NCI-H2081 (cell line): ENCODE data around the gene KDM8.
A peak's percentile ranks its signal among the peaks of the same experiment; 100 is the strongest.

Experiments used
- DNase-seq, 2 experiments: peaks; one replicate each; lab custom pipeline; 2025; lab: John Stamatoyannopoulos, UW

The KDM8 gene

DNA sequence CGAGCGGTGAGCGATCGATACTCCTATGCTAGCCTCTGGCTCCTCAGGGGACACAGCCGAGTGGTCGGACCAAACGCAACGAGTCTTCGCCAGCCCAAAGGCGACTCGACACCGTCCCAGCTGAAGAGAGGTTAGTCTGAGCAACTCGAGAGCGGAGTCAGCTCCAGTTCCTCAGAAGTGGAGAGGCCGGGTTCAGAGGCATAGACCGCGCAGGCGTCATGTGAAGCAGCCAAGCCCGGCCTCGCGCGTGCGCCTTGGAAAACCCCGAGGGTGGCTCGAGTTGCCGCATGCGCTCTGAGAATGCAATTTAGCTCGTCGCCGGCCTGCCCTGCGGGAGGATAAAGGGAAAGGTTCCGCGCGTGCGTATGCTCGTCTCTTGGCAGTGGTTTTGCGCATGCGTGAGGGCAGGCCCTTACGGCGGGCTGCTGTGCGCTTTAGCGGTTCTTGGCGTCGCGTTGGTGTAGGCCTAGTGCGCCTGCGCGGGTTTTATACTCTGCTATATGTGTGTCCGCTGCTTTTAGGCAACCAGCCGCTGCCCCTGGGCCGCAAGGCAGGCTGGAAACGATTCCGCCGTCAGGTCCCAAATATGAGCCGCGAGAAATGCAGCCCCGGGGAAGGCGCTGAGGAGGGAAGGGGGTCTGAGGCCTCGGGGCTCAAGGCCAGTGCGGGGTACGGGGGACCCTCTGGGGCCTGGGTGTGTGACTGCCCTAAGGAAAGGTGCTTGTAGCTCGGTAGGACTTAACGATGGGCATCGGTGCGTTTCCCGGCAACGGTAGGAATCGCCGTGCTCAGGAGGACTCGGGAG, at the start of gene KDM8:
KDM8 (plus strand) TSS at position 20 of the 805 bp plus-strand sequence. CDS start 6,598 bp downstream, outside the sequence.
- DNase-seq: peak; percentile 99

DNA sequence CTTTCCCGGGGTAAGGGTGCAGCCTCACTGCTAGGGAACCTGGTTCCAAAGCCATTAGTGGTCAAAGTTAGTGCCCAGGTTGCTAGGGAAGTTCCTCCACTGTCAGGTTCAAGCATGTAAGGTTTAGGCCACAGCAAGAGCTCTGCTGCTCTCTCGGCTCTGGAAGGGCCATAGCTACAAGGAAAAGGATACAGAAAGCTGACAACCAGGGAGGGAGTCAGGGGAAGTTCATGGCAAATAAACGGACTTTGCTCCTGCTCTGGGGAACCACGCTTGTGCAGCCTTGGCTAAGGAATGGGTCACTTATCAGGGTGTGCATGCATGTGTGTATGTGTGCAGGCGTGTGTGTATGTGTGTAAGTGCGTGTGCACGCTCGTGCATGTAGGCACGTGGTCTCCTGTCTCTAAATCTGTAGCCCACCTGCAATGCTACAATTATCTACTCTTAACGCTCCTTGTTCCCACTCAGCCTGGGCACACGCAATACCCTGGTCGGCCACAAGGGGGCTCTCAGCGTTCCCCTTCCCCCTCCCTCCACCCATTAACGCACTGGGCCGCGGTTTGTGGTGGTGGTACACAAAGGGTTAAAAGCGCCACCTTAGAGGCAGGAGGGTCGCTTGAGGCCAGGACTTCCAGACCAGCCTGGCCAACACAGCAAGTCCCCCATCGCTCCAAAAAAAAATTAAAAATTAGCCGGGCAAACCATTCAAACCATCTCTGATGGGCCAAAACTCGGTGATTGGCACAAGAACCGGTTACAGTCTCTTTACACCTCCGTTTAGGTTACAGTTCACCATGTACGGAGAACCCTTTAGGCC, 48.4 kb upstream of the KDM8 start:
- peak in 1 of 2 experiments; percentile 5 for DNase-seq

DNA sequence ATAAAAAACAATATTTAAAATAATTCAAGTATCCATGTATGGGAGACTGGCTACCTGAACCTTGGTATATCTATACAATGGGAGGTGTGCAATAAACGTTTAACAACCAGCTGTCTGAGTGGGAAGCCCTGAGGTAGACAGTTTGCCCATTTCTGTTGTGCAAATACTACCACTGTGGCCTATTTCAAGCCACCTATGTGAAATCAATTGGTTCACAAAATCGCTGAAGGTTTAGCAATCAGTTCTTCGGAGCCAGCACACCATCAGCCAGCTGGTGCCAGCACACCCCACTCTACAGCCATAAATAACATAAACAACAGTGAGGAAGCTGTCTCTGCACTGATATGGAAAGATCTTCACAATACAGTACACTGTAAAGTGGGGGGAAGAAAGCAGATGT, 46.7 kb upstream of the KDM8 start:
- DNase-seq: no peak

DNA sequence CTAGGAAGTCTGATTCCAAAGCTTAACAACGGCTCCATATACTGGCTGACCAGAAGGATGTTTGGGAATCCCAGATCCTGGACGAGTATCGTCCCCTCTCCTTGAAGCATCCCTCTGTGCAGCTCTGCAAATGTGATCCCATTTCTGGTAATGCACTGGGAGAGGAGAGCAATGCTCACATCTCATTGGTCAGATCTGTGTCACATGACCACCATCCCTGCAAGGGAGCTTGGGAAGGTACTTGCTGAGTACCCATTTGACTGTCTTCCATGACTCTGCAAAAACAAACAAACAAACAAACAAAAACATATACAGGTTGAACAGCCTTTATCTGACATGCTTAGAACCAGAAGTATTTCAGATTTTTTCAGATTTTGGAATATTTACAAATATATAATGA, 41.9 kb upstream of the KDM8 start:
- DNase-seq: no peak

DNA sequence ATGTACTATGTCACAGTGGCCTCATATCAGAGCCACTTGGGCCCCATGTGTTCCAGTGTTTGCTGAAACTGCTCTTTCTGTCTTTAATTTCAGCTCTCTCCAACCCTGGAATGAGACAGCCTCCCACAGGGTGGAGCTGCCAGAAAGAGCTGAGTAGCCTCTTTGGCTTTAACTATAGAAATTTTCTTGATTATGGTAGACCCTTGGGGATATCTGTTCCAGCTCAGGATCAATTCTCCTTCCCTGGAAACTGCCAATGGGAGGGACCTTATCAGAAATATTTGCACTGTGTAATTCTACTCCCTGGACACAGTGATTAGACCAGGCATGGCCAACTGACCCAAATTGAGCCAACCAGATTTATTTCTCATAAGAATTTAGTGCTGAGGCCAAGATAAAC, 39.0 kb upstream of the KDM8 start:
- DNase-seq: no peak

DNA sequence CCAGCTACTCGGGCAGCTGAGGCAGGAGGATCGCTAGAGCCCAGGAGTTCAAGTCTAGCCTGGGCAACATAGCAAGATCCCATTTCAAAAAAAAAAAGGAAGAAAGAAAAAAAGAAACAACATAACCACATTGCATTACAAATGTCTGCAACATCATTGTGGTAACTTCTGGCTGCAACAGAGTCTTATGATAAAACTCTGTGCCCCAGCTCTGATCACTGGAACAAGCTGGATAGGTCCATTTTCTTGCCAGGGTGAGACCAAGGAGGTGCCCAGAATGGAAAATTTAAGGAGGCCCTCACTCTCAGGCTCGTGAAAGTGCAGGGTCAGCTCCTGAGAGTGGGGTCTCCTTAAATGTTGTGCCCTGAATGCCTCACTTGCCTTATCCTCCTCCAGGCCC, 37.8 kb upstream of the KDM8 start:
- no peak for DNase-seq

DNA sequence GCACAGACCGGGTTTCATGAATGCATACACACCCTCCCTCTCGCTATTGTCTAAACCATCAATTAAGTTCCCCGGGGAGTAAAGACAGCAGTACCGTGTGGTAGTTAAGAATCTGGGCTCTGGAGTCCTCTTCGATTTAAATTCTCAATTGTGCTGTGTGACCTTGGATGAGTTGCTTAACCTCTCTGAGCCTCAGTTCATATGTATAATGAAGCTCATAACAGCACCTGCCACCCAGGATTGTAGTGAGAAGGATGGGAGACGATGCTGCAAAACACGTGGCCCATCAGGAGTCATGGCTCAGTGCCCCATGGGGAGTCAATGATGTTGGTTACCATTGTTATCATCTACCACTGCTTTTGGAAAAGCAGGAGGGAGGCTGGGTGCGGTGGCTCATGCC, 34.5 kb upstream of the KDM8 start:
- DNase-seq: no peak

DNA sequence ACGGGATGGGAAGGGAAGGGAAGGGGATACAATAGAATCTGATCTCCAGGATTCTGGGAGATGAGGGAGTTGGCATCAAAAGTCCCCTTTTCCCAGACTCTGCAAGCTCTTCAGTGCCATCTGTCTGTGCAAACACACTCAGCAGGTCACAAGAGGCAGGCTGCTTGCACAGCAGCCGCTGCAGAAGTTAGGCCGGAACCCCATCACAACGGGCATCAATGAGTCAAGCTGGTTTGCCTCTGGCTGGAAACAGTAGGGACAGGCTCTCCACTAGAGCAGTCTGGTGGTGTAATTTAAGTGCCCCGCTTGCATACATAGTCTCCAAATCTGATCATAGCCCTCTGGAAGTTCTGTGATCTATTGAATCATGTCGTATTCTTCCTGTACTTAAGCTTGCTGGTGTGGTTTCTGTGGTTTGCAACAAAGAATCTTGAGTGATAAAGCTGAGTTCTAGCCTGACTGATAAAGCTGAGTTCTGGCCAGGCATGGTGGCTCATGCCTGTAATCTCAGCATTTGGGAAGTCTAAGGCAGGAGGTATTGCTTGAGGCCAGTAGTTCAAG, 33.7 kb upstream of the KDM8 start:
- DNase-seq: no peak

DNA sequence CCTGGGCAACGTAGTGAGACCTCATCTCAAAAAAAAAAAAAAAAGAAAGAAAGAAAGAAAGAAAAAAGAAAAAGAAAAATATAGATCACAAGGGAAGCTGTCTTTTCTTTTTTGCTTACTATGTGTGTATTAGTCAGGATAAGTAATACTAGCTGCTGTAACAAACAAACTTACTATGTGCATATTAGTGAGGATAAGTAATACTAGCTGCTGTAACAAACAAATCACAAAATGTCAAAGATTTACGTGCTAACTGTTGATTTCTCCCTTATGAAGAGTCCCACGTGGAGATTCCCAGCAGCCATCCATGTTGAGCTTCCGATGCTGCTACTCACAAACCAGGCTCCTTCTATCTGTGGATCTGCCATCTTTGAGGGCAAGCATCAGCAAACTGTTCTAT, 31.7 kb upstream of the KDM8 start:
- no peak for DNase-seq

DNA sequence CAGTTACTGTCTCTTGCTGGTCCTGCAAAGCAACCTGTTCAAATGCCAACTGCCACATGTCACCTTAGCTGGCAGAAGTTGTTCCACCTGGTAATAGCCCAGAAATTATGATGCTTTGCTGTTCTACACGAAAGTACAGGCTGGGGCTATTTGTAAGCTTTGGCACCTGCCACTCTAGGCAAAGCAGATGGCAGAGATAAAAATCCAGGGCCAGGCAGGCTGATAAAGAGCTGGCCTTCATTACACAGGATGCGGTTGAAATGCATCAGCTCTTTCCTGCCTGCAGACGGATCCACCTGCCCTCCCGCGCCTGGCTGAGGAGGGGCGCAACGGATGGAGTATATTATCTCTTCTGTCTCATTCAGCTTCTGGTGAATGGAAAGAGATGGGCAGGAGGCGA, 29.3 kb upstream of the KDM8 start:
- DNase-seq: no peak

DNA sequence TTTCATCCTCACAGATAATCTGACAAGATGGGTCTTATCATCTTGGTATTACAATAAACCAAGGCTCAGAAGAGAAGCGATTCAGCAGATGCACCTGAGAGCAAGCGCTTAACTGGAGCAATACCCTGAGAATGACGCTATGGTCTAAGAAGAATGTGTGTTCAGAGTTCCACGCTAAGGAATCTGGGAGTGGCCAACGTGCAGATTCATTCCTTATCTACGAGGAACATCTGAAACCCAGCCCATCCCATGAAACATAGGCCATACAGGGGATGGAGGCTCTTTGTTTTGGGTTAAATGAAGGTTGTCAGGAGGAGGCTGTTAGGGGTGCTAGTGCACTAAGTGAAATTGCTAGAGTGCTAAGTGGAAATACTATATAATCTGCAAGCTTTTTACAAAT, 28.5 kb upstream of the KDM8 start:
- DNase-seq: no peak

DNA sequence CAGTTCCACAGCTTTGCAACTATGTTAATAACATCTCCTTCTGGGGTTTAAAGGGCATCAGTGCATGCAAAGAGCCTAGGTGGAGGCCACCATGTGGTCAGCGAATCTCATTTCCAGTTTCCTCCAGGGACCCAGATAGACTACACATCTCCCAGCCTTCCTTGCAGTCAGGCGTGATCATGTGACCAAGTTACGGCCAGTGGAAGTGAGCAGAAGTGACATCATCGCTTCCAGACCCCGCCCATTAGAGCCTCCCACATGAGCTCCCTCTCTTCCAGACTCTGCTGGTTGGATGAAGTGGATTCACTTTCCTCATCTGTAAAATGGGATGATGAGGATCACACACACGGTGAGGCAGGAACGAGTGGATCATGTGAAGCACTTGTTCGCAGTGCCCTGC, 27.4 kb upstream of the KDM8 start:
- DNase-seq: no peak

DNA sequence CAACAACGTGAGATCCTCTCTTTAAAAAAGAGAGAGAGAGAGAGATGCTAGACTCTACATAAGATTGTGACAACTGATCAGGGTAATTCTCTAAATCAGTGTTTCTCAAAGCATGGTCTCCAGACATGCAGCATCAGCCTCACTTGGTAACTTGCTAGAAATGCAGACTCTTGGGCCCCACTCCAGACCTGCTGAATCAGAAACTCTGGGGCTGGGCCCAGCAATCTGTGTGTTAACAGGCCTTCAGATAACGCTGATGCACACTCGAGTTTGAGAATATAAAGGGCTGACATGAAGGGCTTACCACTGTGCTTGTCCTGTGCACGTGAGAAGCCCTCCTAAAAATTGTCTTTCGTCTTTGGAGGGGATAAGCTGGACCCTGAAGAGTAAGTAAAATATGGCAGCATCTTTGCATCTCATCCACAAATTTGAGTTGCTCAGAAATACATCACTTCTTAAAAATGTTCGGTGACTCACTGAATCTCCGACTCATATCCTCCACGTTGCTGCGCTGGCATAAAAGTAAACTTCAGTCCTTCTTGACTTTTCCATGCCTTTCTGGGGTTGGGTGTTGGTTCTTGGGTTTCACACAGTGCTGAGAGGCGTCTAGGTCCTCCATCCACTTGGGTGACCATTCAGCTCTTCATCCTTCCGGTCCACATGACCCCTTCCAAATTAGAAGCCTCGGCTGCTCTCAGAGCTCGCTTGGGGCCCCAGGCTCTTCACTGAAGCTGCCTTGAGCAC, 26.1 kb upstream of the KDM8 start:
- no peak for DNase-seq

DNA sequence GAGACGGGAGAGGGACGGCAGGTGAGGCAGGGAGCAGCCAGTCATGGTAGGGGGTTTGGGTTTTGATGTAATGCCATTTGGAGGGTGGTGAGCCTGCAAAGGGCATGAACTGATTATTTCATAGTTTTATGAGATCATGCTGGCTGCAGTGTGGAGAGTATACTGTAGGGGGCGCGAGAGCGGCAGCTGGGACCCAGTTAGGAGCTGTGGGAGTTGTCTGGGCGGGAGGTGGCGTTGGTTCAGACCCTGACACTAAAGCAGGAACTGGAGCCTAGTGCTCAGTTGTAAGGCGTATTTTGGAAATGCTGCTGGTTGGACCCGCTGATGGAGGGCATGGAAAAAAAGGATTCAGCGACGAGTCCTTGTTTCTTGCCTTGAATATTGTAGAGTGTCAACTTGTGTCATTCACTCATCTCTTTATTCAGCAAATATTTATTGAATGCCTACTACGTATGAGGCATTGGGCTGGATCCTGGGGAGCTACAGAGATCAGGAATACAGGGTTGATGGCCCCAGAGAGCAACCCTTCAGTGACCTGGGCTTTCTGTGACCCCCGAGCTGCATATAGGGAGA, 23.7 kb upstream of the KDM8 start:
- peak in 1 of 2 experiments; percentile 14 for DNase-seq

DNA sequence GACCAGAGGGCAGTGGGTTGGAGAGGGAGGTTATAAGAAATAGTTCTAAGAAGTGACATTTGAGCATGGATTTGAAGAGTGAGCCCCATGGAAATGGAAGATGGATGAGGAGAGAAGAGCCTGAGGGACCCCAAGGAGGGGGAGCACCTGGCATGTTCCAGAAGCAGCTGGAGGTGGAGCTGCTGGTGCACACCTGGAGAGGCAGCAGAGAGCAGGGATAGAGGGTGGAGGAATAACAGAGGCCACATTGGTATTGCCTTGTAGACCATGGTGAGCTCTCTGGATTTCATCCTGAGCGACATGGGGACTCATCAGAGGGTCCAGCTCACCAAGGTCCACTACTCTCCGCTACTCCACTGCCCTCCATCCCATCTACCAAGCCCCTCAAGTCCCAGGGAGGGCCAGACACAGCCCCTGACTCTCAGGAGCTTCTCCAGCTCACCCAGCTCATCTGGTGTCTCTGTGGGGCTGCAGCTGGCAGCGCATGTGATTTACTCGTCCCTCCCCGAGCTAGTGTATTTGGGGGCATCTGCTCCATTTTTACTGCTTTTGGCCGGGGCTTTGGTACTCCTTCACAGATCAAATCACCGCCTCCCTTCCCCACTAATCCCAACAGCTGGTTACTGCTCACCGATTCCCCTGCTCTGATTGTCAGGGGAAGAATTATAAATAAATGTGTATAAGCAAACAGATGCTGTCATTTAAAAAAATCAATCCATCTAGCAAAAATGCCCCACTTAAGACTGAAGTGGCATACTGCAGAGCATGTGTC, 22.1 kb upstream of the KDM8 start:
- DNase-seq: no peak

DNA sequence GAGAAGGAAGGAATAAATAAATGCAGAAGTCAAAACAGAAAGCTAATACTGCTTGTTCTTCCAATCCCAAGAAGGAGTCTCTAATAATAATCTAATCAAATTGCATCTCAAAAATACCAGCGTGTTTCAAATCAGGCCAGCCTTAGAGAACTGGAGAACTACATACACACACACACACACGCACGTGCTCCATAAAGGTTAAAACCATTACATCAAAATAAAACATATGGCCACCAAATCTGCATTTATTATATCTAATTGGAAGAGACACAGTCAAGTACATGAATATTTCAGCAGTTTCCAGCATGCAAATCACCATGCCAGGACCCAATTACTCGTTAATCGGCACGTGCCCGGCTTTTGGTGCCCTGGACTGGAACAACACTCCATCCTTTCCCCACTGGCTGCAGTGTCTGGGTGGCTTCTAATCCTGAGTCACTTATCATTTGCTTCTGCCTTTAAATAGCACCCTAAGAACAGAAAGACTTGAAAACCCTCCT, 20.4 kb upstream of the KDM8 start:
- DNase-seq: no peak

DNA sequence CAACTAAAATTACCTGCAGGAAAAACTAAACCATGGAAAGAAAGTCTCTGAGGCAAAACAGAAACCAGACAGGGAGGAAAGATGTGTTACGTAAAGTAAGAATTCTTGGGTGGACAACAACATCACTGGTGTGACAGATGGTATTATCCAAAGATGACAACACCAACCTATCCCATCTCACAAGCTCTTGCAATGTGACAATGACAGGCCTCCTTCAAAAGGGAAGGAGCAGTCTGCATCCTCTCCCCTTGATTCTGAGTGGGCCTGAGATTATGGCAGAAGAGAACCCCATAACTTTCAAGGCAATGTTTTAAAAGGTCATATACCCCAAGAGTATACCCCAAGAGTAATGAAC, 17.6 kb upstream of the KDM8 start:
- DNase-seq: no peak

DNA sequence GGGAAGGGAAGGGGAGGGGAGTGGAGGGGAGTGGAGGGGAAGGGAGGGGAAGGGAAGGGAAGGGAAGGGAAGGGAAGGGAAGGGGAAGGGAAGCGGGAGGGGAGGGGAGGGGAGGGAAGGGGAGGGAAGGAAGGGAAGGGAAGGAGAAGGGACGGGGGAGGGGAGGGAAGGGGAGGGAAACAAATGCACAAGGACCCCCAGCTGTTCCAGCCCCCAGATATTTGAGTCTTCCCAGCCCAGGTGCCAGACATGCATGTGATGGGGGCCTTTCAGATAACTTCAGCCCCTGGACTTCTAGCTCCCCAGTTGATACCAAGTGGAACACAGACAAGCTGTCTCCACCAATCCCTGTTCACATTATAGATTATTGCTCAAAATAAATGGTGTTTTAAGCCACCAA, 14.7 kb upstream of the KDM8 start:
- DNase-seq: no peak

DNA sequence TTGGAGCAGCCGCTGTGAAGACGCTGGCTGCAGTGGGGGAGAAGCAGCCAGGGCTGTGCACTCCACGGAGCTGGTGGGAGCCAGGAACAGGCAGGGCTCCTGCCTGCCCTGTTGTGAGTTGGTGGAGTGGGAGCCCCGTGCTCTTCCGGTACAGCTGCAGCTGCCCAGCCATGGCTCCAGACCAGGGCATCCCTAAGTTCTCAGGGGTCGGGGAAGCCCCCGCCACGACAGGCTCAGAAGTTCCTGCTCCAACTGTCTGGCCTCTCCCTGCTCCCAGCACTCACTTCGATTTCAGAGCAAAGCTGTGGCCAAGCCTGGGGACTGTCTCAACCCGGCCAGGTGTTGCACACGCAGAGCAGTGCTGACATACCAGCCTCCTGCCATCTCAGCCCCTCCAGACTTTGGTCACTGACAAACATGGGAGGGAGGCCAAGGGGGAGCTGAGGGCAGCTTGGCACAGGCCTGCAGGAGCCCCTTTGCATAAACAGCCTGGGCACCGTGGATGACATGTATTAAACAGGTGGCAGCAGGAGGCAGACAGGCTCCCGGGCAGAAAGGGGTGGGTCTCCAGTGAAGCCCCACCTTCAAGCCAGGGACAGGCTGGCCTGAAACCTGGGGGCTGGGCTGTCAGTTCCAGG, 13.9 kb upstream of the KDM8 start:
- DNase-seq: no peak

DNA sequence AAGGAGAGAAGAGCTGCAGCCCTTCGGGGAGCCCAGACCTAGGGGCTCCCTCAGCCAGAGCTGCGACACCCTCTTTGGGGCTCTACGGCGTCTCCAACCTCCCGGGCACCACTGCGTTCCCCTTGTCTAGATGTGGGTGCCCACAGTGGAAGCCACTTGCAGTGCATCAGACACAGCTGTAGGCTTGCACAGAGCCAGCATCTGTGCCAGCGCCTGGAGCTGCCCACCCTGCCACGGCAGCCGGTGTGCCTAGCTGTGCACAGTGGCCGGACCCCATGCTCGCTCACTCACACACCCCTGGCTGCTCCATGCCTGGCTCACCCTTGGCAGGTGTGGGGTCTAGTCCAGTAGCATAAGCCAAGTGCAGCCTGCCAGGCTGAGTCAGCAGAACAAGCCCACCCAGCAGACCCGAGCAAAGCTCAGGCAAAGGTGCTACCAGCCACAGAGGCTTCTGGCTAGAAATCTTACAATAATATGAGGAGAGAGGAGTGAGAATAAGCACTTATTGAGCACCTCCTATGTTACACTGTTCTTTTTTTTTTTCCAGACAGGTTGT, 12.9 kb upstream of the KDM8 start:
- no peak for DNase-seq
